ENCODE measurements around the gene MALT1.

GRCh38 chr18:58715540-58715939 is 44.3 kb downstream of the MALT1 start:
- no peak for TF ChIP-seq EZH2 (IDR thresholded peaks at IDR 0.05)
- TF ChIP-seq POLR2AphosphoS5 (IDR thresholded peaks at IDR 0.05; ENCODE audit: borderline replicate concordance, low read depth, low read length) = no peak
- TF ChIP-seq FOXP2 (optimal IDR thresholded peaks at IDR 0.05; ENCODE audit: control extremely low read depth, extremely low read length, insufficient read depth) = no peak
